ENCODE measurements around the gene NDUFS5.

The NDUFS5 gene

DNA sequence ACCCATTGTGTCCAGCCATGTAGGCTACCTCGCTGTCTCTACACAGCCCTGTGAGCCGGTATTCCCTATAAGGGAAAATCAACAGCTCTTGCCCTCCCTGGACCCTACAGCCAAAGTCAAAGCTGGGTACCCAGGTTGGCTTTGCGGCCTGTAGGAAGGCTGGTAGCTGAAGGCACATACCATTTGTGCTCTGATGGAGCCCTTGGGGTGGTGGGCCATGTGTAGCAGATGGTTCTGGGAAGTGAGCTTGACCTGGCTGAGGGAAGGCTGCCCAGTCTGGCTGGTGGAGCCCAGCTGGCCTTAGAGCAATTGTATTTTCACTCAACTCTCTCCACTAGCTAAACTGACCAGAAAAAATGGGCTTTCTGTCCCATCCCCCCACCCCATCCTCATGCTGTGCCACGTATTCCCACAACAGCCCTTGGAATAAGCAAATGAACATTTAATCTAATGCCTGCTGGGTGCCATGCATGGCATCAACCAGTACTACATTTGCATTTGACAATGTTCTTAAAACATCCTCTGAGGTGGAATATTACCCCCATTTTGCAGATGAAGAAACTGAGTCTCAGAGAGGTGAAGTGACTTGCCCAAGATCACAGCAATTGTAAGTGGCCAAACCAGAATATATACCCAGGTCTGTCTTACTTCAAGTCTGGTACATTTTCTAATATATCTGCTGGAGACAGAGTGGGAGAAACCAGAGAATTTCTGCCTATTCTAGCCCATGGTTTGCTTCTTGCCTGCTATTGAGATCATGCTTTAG lies 56.8 kb downstream of the NDUFS5 start:
- no peak for DNase-seq

GRCh38 chr1:39084191-39084590 lies 58.0 kb downstream of the NDUFS5 start:
- peaks cover 0 to 15% of the 10 kb centered on the region in 2 experiments for H3K36me3 ChIP-seq (ENCODE audit: control insufficient read depth in 1 of 2, insufficient read depth in 2 of 2, low read depth in 1 of 2, low read length in 2 of 2)
- no peak overlapping the region for H4K91ac ChIP-seq (ENCODE audit: low read length)
- H3K14ac ChIP-seq (ENCODE audit: low read length in 2 of 2) = no peak overlapping the region
- peaks cover 33% of the 10 kb centered on the region for H3K4me1 ChIP-seq (ENCODE audit: control insufficient read depth, insufficient read depth, low read depth, low read length)
- H4K8ac ChIP-seq (ENCODE audit: low read length) = no peak overlapping the region
- no peak overlapping the region for H3K27ac ChIP-seq (ENCODE audit: low read length, poor library complexity, severe bottlenecking)
- H3K4me2 ChIP-seq (ENCODE audit: low read length, poor library complexity, severe bottlenecking) = no peak overlapping the region
- no peak overlapping the region for H3K4ac ChIP-seq (ENCODE audit: low read depth in 1 of 2, low read length in 2 of 2)
- peaks cover 0 to 18% of the 10 kb centered on the region in 2 experiments for H3K27me3 ChIP-seq (ENCODE audit: control insufficient read depth in 1 of 2, insufficient read depth in 1 of 2, low read length in 2 of 2)
- H3K9ac ChIP-seq (ENCODE audit: low read length) = no peak overlapping the region
- no peak overlapping the region for H3K23ac ChIP-seq (ENCODE audit: low read length in 2 of 2)
- no peak for DNase-seq
- no peak overlapping the region for H2AFZ ChIP-seq (ENCODE audit: low read depth, low read length)
- H2BK120ac ChIP-seq (ENCODE audit: low read depth, low read length) = no peak overlapping the region
- no peak overlapping the region for H2BK12ac ChIP-seq (ENCODE audit: low read length in 2 of 2)
- H3K9me3 ChIP-seq (ENCODE audit: control insufficient read depth, low read length) = no peaks in the 10 kb centered on the region
- H3K18ac ChIP-seq (ENCODE audit: low read depth in 1 of 2, low read length in 2 of 2) = no peak overlapping the region
- 90% methylated on average over 17 of the region's 17 CpGs for WGBS
- H2AK5ac ChIP-seq (ENCODE audit: low read length, severe bottlenecking) = no peak overlapping the region
- H3K79me1 ChIP-seq (replicated peaks; ENCODE audit: low read length, poor library complexity, severe bottlenecking) = peaks cover 15% of the 10 kb centered on the region
- no peak overlapping the region for H3K4me3 ChIP-seq (ENCODE audit: insufficient read depth in 1 of 2, low read depth in 1 of 2, low read length in 2 of 2)
- no peak overlapping the region for H2BK5ac ChIP-seq (ENCODE audit: low read depth, low read length, poor library complexity, severe bottlenecking)
- no peak overlapping the region for H2BK15ac ChIP-seq (ENCODE audit: low read depth, poor library complexity, severe bottlenecking)

More for the DNA sequence above, 56.8 kb downstream of the NDUFS5 start:
- no peak overlapping the region for H2AK5ac ChIP-seq (ENCODE audit: low read length, severe bottlenecking)
- H2BK15ac ChIP-seq (ENCODE audit: low read depth, poor library complexity, severe bottlenecking) = no peak overlapping the region
- no peak overlapping the region for H2BK12ac ChIP-seq (ENCODE audit: low read length in 2 of 2)
- H3K4ac ChIP-seq (ENCODE audit: low read depth in 1 of 2, low read length in 2 of 2) = no peak overlapping the region
- H2AFZ ChIP-seq (ENCODE audit: low read depth, low read length) = no peak overlapping the region
- H3K4me2 ChIP-seq (ENCODE audit: low read length, poor library complexity, severe bottlenecking) = peak overlapping the region; percentile 99
- H3K4me1 ChIP-seq (ENCODE audit: control insufficient read depth, insufficient read depth, low read depth, low read length) = peaks cover 32% of the 10 kb centered on the region
- no peak overlapping the region for H3K14ac ChIP-seq (ENCODE audit: low read length in 2 of 2)
- H3K27ac ChIP-seq (ENCODE audit: low read length, poor library complexity, severe bottlenecking) = no peak overlapping the region
- peaks cover 15% of the 10 kb centered on the region for H3K79me1 ChIP-seq (replicated peaks; ENCODE audit: low read length, poor library complexity, severe bottlenecking)
- H4K8ac ChIP-seq (ENCODE audit: low read length) = no peak overlapping the region
- H4K91ac ChIP-seq (ENCODE audit: low read length) = no peak overlapping the region
- H3K23ac ChIP-seq (ENCODE audit: low read length in 2 of 2) = peak overlapping the region in 1 of 2 experiments; percentile 41
- H3K9ac ChIP-seq (ENCODE audit: low read length) = peak overlapping the region; percentile 64
- no peak overlapping the region for H2BK5ac ChIP-seq (ENCODE audit: low read depth, low read length, poor library complexity, severe bottlenecking)
- no peak overlapping the region for H2BK120ac ChIP-seq (ENCODE audit: low read depth, low read length)
- H3K4me3 ChIP-seq (ENCODE audit: insufficient read depth in 1 of 2, low read depth in 1 of 2, low read length in 2 of 2) = peak overlapping the region in 1 of 2 experiments; percentile 80
- no peak overlapping the region for H3K18ac ChIP-seq (ENCODE audit: low read depth in 1 of 2, low read length in 2 of 2)
- H3K9me3 ChIP-seq (ENCODE audit: control insufficient read depth, low read length) = no peaks in the 10 kb centered on the region
- peaks cover 0 to 18% of the 10 kb centered on the region in 2 experiments for H3K27me3 ChIP-seq (ENCODE audit: control insufficient read depth in 1 of 2, insufficient read depth in 1 of 2, low read length in 2 of 2)
- WGBS = 99% methylated on average over 3 of the region's 4 CpGs
- peaks cover 0 to 12% of the 10 kb centered on the region in 2 experiments for H3K36me3 ChIP-seq (ENCODE audit: control insufficient read depth in 1 of 2, insufficient read depth in 2 of 2, low read depth in 1 of 2, low read length in 2 of 2)

Data from mesenchymal stem cell (in vitro differentiated cells and primary cell).